Raji (cell line): ENCODE data around the gene ZFAND2B.

Experiments used
- POLR2A ChIP-seq: IDR thresholded peaks from 2 replicates; pipeline ENCODE4 v1.6.1; 2011; ENCODE audit warnings: low read depth, low read length, control low read depth; ENCODE audit not compliant: insufficient read depth

The ZFAND2B gene

GRCh38 chr2:219206328-219207133 lies at the start of gene ZFAND2B:
Gene ZFAND2B (plus strand): TSS chr2:219206782. CDS start chr2:219206988, 206 bp downstream.
- TF ChIP-seq POLR2A: peak; percentile 99

GRCh38 chr2:219157396-219157795 lies 49.2 kb upstream of the ZFAND2B start:
- no peak for TF ChIP-seq POLR2A

DNA sequence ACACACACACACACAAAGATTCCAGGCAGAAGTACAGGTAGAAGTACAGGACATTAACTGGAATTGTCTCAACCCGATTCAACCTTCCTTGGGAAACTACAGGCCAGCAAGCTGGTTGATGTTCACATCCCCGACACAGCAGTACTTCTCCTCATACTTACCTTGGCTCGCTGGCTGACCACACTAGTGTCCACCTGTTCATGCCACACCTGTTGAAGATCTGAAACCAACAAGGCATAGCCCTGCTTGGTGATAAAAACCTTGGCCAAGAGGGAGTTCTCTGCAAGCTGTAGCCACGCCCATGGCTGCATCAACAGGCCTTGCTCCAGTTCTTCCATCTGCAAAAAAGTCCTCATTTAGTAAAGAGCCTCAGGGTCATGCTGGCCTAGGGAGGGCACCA lies 48.6 kb upstream of the ZFAND2B start:
- TF ChIP-seq POLR2A: no peak

DNA sequence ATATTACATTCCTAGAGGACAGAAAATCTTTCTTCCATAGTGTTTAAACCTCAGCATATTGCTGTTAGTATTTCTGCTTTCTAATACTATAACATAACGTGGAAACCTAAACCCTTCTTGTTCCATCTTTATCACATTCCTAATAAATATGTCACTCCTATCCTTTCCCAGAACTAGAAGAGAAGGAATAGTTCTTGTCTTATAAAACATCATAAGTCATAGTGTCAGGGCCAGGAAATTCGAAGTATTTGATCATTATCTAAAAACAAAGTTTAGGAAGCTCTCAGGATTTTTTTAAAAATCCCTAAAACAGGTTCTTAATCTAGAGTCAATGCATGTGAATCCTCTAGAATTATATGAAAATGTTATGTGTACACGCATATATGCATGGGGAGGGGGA lies 48.0 kb upstream of the ZFAND2B start:
- no peak for TF ChIP-seq POLR2A

- no peak for TF ChIP-seq POLR2A
These were observed 46.8 kb upstream of the ZFAND2B start for GRCh38 chr2:219159771-219160185.

DNA sequence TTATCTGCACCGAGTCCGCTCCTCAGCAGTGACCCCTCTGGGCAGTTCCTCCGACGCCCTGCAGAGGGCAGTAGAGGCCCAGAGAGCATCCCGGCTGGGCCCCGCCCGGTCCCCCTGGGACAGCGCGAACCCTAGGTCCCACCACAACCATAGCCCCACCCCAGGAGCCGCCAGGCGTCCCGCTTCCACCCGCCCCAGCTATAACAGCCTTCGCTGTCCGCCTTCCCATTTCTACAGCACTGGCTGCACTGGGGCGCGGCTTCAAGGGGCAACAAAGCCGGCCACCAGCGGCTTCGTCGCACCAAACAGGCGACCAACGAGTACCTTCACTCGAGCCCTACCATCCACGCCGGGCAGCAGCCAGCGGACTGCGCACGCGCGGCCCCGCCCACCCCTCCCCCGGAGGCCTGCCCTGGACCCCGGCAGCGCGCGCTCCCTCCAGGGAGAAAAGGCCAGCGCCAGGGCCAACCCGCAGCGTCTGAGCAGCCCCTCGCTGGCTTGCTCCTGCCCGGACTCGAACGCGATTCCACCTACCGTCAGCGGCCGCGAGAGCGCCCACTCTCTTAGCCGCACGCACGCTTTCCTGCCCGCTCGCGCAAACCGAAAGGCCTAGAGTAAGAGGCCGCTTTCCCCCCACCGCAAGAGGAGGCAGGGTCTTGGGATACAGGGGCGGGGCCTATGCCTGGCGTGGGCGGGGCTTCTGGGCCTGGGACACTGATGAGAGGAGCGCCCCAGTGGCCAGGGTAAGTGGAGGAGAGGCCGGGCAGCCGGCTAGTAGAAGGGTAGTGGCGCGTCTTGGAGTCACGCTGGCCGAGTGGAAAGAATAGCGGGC lies 46.2 kb upstream of the ZFAND2B start, which contains the start of gene NHEJ1:
Gene NHEJ1, minus strand, starts transcription at position 630 of the 832 bp plus-strand sequence. CDS start 2,453 bp downstream, outside the sequence.
- peak; percentile 90 for TF ChIP-seq POLR2A

GRCh38 chr2:219161097-219161496 lies 45.5 kb upstream of the ZFAND2B start:
- TF ChIP-seq POLR2A: no peak

GRCh38 chr2:219163156-219163555 lies 43.4 kb upstream of the ZFAND2B start:
- no peak for TF ChIP-seq POLR2A

DNA sequence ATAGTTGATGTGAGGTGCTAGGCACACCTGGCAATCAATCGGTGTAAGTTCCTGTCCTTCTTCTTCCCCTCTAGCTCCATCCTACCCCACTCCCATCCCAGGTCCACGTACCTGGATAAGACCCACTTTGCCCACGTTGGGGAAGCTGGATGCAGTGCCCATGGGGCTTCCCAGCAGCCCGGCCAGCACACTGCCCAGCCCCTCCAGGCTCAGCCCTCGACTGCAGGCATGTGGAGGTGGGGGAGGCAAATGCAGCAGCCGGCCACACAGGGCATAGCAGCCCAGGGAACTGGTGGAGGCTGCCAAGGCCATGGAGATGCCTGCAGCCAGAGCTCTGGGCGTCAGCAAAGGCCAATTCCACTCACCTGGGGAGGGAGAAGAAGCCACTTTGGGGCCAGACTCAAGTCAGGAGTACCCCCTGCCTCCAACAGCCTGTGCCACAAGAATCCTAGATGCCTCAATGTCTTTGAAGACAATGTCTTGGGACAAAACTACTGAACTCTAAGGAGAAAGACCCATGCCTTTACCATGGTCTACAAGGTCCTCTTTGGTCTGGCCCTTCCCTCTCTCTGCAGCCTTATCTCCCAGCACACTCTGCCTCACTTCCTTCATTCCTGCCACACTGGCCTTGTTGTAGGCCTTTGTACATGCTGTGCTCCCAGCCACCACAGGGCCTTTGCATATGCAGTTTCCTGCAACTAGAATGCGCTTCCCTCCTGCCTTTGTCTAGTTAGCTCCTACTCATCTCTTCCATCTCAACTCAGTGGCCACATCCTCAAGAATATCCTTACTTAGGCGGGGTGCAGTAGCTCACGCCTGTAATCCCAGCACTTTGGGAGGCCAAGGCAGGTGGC lies 41.3 kb upstream of the ZFAND2B start:
- no peak for TF ChIP-seq POLR2A

- TF ChIP-seq POLR2A: no peak
These were observed 38.6 kb upstream of the ZFAND2B start for GRCh38 chr2:219167997-219168396.

DNA sequence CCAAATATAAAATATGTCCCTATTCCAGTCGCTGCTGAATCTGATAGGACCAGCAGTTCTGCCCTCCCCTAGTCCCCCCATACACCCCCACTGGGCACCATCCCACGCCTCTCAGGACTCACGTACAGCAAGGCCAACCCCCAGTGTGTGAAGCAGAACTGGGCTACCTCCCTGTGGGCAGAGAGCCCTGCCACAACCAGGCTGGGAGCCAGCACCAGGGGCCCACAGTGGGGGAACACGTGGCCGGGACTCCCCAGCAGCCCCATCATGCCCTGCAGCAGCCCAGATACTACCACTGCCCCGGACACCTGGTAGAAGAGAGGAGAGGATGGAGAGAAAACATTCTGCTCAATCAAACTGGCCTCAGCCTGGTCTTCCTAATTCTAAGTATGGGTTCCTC lies 38.1 kb upstream of the ZFAND2B start:
- TF ChIP-seq POLR2A: no peak

DNA sequence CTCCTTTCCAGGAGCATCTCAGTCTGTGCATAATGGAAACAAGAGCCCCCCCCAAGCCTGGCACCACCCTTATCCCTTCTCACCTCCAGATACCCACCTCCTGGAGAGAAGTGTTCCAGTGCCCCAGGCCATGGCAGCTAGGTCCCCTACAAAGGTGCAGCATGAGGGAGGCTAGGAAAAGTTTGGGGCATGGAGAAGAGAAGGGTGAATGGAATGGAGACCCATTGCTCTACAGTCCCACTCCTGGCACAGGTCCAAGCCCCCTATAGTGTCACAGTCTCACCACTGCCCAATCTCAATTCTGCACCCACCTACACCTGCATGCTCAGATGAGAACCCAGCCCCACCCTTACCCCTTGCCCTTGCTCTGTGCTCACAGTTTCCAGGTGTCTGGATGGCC lies 37.6 kb upstream of the ZFAND2B start:
- no peak for TF ChIP-seq POLR2A

- no peak for TF ChIP-seq POLR2A
These were observed 36.5 kb upstream of the ZFAND2B start, which contains the start of gene SLC23A3 for GRCh38 chr2:219169930-219170654. Gene SLC23A3 (minus strand): TSS chr2:219170029. CDS start chr2:219169984, 45 bp downstream.

DNA sequence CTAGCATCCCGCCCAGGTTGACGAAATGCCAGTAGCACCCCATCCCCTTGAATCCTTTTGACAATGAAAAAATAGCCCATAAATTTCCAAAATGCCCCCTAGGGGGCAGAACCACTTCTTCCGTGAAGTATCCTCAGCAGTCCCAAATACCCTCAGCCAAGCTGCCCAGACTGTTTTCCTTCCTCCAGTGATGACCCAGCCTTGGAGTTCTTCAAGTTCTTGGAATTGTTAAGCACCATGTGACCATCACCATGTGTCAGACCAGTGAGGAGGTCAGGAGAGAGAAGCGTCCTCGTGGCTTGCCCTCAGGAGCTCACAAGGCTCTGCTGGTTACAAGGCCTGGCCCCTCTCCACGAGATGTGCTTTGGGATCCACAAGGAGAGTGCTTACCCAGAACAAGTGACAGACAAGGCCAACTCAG lies 35.3 kb upstream of the ZFAND2B start:
- no peak for TF ChIP-seq POLR2A
